GM21786 (cell line): ENCODE data around the gene CCDC158.
"Not testable (repeated sequence)": the region's sequence is repeated elsewhere in the genome, so short reads cannot be mapped to it uniquely, and the experiment has no call there.

Experiments used
- ATAC-seq: cut with Tn5 transposase; IDR thresholded peaks from one replicate; pipeline ENCODE4 v1.9.1; 2021; ENCODE audit not compliant: unreplicated experiment

CCDC158 gene

GRCh38 chr4:76312457-76312856 is 108.5 kb downstream of the CCDC158 start:
- no peak for ATAC-seq

- ATAC-seq: no peak
Measured at GRCh38 chr4:76311896-76312331, 109.0 kb downstream of the CCDC158 start.

GRCh38 chr4:76310683-76311082 is 110.3 kb downstream of the CCDC158 start:
- no peak for ATAC-seq

- no peak for ATAC-seq
Measured at GRCh38 chr4:76309939-76310550, 110.9 kb downstream of the CCDC158 start.

- ATAC-seq: no peak
Measured at GRCh38 chr4:76308548-76308947, 112.4 kb downstream of the CCDC158 start.

GRCh38 chr4:76307660-76308014 is 113.3 kb downstream of the CCDC158 start:
- no peak for ATAC-seq

GRCh38 chr4:76306882-76307659 is 113.9 kb downstream of the CCDC158 start:
- ATAC-seq: no peak

GRCh38 chr4:76305971-76306881 is 114.7 kb downstream of the CCDC158 start, which contains the start of gene STBD1:
TSS of gene STBD1 (plus strand) at chr4:76306733. CDS start at chr4:76306770, 37 bp downstream.
- no peak for ATAC-seq

- ATAC-seq: no peak
Measured at GRCh38 chr4:76305033-76305687, 115.8 kb downstream of the CCDC158 start.

- no peak for ATAC-seq
Measured at GRCh38 chr4:76302826-76303438, 118.0 kb downstream of the CCDC158 start.

- no peak for ATAC-seq
Measured at GRCh38 chr4:76301775-76302162, 119.2 kb downstream of the CCDC158 start.

GRCh38 chr4:76301068-76301774 is 119.7 kb downstream of the CCDC158 start:
- peak; percentile 98 for ATAC-seq

GRCh38 chr4:76300012-76300411 is 120.9 kb downstream of the CCDC158 start:
- ATAC-seq: no peak

GRCh38 chr4:76298227-76298626 is 122.7 kb downstream of the CCDC158 start:
- ATAC-seq: no peak

- no peak for ATAC-seq
Measured at GRCh38 chr4:76296286-76296820, 124.6 kb downstream of the CCDC158 start.

- ATAC-seq: no peak
Measured at GRCh38 chr4:76293772-76294171, 127.2 kb downstream of the CCDC158 start.

GRCh38 chr4:76292730-76293129 is 128.2 kb downstream of the CCDC158 start:
- no peak for ATAC-seq

- ATAC-seq: not testable (repeated sequence)
Measured at GRCh38 chr4:76287811-76288210, 133.1 kb downstream of the CCDC158 start.

GRCh38 chr4:76283900-76284299 is 137.0 kb downstream of the CCDC158 start:
- ATAC-seq: no peak
